ENCODE measurements around the gene MAP3K2.

MAP3K2 gene

GRCh38 chr2:127408004-127408806 is 20.4 kb upstream of the MAP3K2 start:
- peak overlapping the region; percentile 91 for H3K27ac ChIP-seq
- TF ChIP-seq, protein P1, sequence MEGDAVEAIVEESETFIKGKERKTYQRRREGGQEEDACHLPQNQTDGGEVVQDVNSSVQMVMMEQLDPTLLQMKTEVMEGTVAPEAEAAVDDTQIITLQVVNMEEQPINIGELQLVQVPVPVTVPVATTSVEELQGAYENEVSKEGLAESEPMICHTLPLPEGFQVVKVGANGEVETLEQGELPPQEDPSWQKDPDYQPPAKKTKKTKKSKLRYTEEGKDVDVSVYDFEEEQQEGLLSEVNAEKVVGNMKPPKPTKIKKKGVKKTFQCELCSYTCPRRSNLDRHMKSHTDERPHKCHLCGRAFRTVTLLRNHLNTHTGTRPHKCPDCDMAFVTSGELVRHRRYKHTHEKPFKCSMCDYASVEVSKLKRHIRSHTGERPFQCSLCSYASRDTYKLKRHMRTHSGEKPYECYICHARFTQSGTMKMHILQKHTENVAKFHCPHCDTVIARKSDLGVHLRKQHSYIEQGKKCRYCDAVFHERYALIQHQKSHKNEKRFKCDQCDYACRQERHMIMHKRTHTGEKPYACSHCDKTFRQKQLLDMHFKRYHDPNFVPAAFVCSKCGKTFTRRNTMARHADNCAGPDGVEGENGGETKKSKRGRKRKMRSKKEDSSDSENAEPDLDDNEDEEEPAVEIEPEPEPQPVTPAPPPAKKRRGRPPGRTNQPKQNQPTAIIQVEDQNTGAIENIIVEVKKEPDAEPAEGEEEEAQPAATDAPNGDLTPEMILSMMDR (conservative IDR thresholded peaks at IDR 0.05): peak; percentile 10; the same call in 1 of the 2 replicates
- peak; percentile 69 for TF ChIP-seq ZFX (IDR thresholded peaks at IDR 0.05)

GRCh38 chr2:127407661-127408003 is 19.9 kb upstream of the MAP3K2 start:
- peak overlapping the region; percentile 91 for H3K27ac ChIP-seq
- TF ChIP-seq, protein P1 (conservative IDR thresholded peaks at IDR 0.05): no peak
- no peak for TF ChIP-seq ZFX (IDR thresholded peaks at IDR 0.05)

- peak overlapping the region; percentile 91 for H3K27ac ChIP-seq
- TF ChIP-seq, protein P1 (conservative IDR thresholded peaks at IDR 0.05): no peak
- no peak for TF ChIP-seq ZFX (IDR thresholded peaks at IDR 0.05)
Measured at GRCh38 chr2:127407091-127407490, 19.3 kb upstream of the MAP3K2 start.

DNA sequence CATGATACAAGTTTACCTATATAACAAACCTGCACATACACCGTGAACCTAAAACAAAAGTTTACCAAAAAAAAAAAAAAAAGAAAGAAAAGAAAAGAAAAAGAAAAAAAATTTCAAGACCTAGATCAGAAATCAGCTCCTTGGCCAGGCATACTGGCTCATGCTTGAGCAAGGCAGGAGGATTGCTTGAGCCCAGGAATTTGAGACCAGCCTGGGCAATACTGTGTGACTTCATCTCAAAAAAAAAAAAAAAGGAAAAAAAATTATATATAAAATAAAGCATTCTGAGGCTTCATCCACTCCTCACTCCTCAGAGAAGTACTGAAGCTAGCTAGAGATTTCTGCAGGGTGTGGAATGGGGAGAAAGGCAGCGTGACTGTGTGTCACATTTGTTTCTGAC is 18.7 kb upstream of the MAP3K2 start:
- TF ChIP-seq ZFX (IDR thresholded peaks at IDR 0.05): no peak
- TF ChIP-seq, protein P1 (conservative IDR thresholded peaks at IDR 0.05): no peak
- H3K27ac ChIP-seq: no peak overlapping the region

DNA sequence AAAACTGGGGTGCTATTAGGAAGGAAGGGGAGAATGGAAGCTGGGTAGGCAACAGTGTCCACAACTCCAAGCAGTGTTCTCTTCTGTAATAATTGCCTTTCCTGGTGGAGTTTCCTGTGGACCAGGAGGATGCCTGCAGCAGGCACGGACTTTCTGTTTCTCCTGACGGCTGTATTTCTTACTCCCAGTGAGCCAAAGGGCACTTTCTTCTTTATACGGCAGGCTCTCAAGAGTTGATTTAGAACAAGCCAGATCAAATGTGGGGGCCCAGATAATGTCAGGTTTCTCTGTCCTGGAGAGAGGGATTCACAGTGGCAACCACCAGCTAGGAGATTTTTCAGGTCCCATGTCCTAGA is 17.5 kb upstream of the MAP3K2 start:
- TF ChIP-seq, protein P1 (conservative IDR thresholded peaks at IDR 0.05): no peak
- TF ChIP-seq ZFX (IDR thresholded peaks at IDR 0.05): no peak
- H3K27ac ChIP-seq: no peak overlapping the region

DNA sequence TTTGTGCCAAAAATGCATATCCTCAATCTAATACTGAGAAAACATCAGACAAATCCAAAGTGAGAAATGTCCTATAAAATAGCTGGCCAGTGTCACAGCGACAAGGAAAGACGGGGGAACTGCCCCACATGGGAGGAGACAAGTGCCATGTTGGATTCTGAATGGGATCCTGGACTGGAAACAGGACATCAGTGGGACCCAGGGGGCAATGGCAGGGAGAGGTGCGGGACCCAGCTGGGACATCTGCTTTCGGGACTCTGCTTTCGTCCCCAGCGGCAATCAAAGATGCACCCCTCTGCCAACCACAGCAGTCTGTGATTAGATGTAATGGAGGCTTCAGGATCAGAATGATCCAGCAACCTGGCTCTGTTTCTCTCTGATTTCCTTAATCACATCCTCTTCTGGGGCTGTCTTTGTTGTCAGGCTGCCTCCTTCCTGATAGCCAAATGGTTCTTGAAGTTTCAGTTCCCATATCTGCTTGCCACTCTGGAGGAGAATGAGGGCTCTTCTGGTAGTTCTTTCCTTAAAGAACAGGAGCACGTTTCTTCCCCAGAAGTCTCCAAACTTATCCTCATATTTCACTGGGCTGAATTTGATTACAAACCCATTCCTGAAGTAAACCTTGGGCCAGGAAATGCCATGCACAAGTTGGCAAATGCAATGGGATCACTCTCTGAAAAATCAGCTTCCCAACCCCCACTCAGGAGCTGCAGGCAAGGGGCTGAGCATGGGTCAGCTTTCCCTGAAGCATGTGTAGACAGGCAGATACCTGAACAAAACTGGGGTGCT is 16.9 kb upstream of the MAP3K2 start:
- TF ChIP-seq, protein P1 (conservative IDR thresholded peaks at IDR 0.05): no peak
- TF ChIP-seq ZFX (IDR thresholded peaks at IDR 0.05): no peak
- H3K27ac ChIP-seq: no peak overlapping the region

GRCh38 chr2:127403460-127403859 is 15.7 kb upstream of the MAP3K2 start:
- no peak overlapping the region for H3K27ac ChIP-seq
- TF ChIP-seq, protein P1 (conservative IDR thresholded peaks at IDR 0.05): no peak
- TF ChIP-seq ZFX (IDR thresholded peaks at IDR 0.05): no peak
